HepG2 (cell line): Measurements from ENCODE around the gene SEPTIN3. TPM values are rescaled to one million over a fixed set of nuclear protein-coding genes. Genes with fewer than 3 reads are reported as not detected.

Source experiments
- ATAC-seq: fragments of 200-7000 bp; cut with Tn5 transposase; 3 replicates; pipeline ENCODE4 v1.9.1; 2020; ENCODE audit warnings: mild to moderate bottlenecking, moderate library complexity
- BruUV-seq: library from RNA; stranded (reverse); fragments of 400-500 nt; replicated peaks from 2 replicates; lab custom pipeline; 2021; lab: Mats Ljungman, UMichigan
- CTCF ChIA-PET: fragments of 300-600 bp; formaldehyde crosslinking; extraction: SDS; loops from one replicate; lab custom pipeline; 2021; ENCODE audit warnings: low total read pairs, inconsistent platforms, low intra/inter-chr PET ratio; lab: Yijun Ruan, JAX
- POLR2A ChIA-PET: fragments of 350-600 bp; sonication (Branson Sonifier 250); formaldehyde crosslinking; loops from one replicate; lab custom pipeline; 2020; ENCODE audit warnings: antibody characterized with exemption, inconsistent platforms; lab: Yijun Ruan, JAX
- DNase-seq: peaks from one replicate; pipeline ENCODE4 v3.0.0-alpha.2; 2015; ENCODE audit warnings: low spot score
- FAIRE-seq: peaks from 3 replicates; lab custom pipeline; 2011; peaks lifted over from hg19 to GRCh38; lab: Jason Lieb, UNC
- H2AFZ ChIP-seq: one replicate; pipeline ENCODE4 v1.6.1; 2011; ENCODE audit warnings: low read length, inconsistent platforms
- H3K27ac ChIP-seq: fragments of 300-600 bp; 3 replicates; pipeline ENCODE4 v1.8.0; 2011; ENCODE audit warnings: mixed run types, mild to moderate bottlenecking, mixed read lengths, low read length, inconsistent platforms; ENCODE audit not compliant: insufficient read depth; ENCODE audit errors: extremely low read length
- H3K27me3 ChIP-seq, 2 experiments: fragments of 200-600 bp in 1 of 2; 2 replicates in 1 of 2; 3 replicates in 1 of 2; pipeline versions ENCODE4 v1.6.0 to v1.8.0; 2011; ENCODE audit warnings: low read length in 2 of 2, mild to moderate bottlenecking in 2 of 2, moderate library complexity in 2 of 2, inconsistent platforms in 1 of 2; ENCODE audit not compliant: insufficient read depth in 2 of 2, control insufficient read depth in 1 of 2
- H3K36me3 ChIP-seq, 2 experiments: fragments of 200-600 bp in 1 of 2; replicated peaks in 1 of 2; 2 replicates in 1 of 2; 3 replicates in 1 of 2; pipeline versions ENCODE4 v1.5.1 to v1.8.0; 2011; ENCODE audit warnings: low read length in 2 of 2, inconsistent platforms in 1 of 2; ENCODE audit not compliant: insufficient read depth in 2 of 2, control insufficient read depth in 1 of 2
- H3K4me1 ChIP-seq: 2 replicates; pipeline ENCODE4 v1.5.1; 2012; ENCODE audit warnings: low read length, inconsistent platforms; ENCODE audit not compliant: insufficient read depth
- H3K4me2 ChIP-seq: 2 replicates; pipeline ENCODE4 v1.6.0; 2011; ENCODE audit warnings: low read depth, low read length, inconsistent platforms
- H3K4me3 ChIP-seq, 3 experiments: fragments of 200-600 bp in 1 of 3; sonication (generic), shearing (Covaris generic) in 1 of 3; replicated peaks in 1 of 3; 2 replicates each; pipeline ENCODE4 v1.5.1; 2011 to 2016; ENCODE audit warnings: low read length in 3 of 3, inconsistent platforms in 2 of 3, low read depth in 2 of 3, mild to moderate bottlenecking in 2 of 3, control low read depth in 1 of 3, mixed read lengths in 1 of 3; ENCODE audit not compliant: insufficient read depth in 1 of 3
- H3K79me2 ChIP-seq: one replicate; pipeline ENCODE4 v1.6.1; 2011; ENCODE audit warnings: low read length, inconsistent platforms; ENCODE audit not compliant: insufficient read depth
- H3K9ac ChIP-seq: 2 replicates; pipeline ENCODE4 v1.6.0; 2011; ENCODE audit warnings: mild to moderate bottlenecking, low read depth, low read length, inconsistent platforms; ENCODE audit not compliant: insufficient read depth
- H3K9me3 ChIP-seq: 2 replicates; pipeline ENCODE4 v1.5.1; 2012; ENCODE audit warnings: mild to moderate bottlenecking, low read length
- H4K20me1 ChIP-seq: 2 replicates; pipeline ENCODE4 v1.6.0; 2011; ENCODE audit warnings: inconsistent platforms, mild to moderate bottlenecking, low read length, moderate library complexity; ENCODE audit not compliant: insufficient read depth
- ELK4 ChIP-seq: sonication (generic); formaldehyde crosslinking; IDR thresholded peaks from 2 replicates; pipeline ENCODE4 v1.9.0; 2021; ENCODE audit warnings: missing genetic modification reagents, borderline replicate concordance
- HNRNPL ChIP-seq: fragments of 200-400 bp; formaldehyde crosslinking; IDR thresholded peaks from 2 replicates; pipeline ENCODE4 v1.6.1; 2017; ENCODE audit warnings: mild to moderate bottlenecking, low read depth, low read length
- HNRNPLL ChIP-seq: fragments of 200-400 bp; formaldehyde crosslinking; IDR thresholded peaks from 2 replicates; pipeline ENCODE4 v1.6.1; 2017; ENCODE audit warnings: mild to moderate bottlenecking, low read depth, low read length; ENCODE audit not compliant: poor library complexity, severe bottlenecking
- HOXD1 ChIP-seq: sonication (generic); formaldehyde crosslinking; IDR thresholded peaks from 2 replicates; pipeline ENCODE4 v1.5.0; 2020; ENCODE audit warnings: missing genetic modification reagents
- SIX4 ChIP-seq: sonication (generic); formaldehyde crosslinking; IDR thresholded peaks from 2 replicates; pipeline ENCODE4 v1.4.0; 2020; ENCODE audit warnings: missing genetic modification reagents
- STAT5B ChIP-seq: sonication (generic); formaldehyde crosslinking; IDR thresholded peaks from 2 replicates; pipeline ENCODE4 v1.4.0; 2020; ENCODE audit warnings: missing genetic modification reagents
- ZNF207 ChIP-seq: fragments of 450-650 bp; IDR thresholded peaks from 2 replicates; pipeline ENCODE4 v1.6.1; 2016; ENCODE audit warnings: antibody characterized with exemption, borderline replicate concordance
- ZNF275 ChIP-seq: sonication (generic); formaldehyde crosslinking; IDR thresholded peaks from 2 replicates; pipeline ENCODE4 v1.8.0; 2022; ENCODE audit warnings: missing genetic modification reagents, mild to moderate bottlenecking, inconsistent platforms, borderline replicate concordance
- ZNF501 ChIP-seq: sonication (generic); formaldehyde crosslinking; IDR thresholded peaks from 2 replicates; pipeline ENCODE4 v1.5.1; 2020; ENCODE audit warnings: mild to moderate bottlenecking, moderate library complexity, missing genetic modification reagents
- ZNF75D ChIP-seq: sonication (generic); formaldehyde crosslinking; IDR thresholded peaks from 2 replicates; pipeline ENCODE4 v1.8.1; 2023; ENCODE audit warnings: missing genetic modification reagents, mild to moderate bottlenecking, borderline replicate concordance
- ZNF768 ChIP-seq: sonication (generic); formaldehyde crosslinking; IDR thresholded peaks from 2 replicates; pipeline ENCODE4 v1.4.0; 2020; ENCODE audit warnings: missing genetic modification reagents
- ZNF784 ChIP-seq: sonication (generic); formaldehyde crosslinking; IDR thresholded peaks from 2 replicates; pipeline ENCODE4 v1.5.1; 2020; ENCODE audit warnings: missing genetic modification reagents, mild to moderate bottlenecking, borderline replicate concordance
- ZNF879 ChIP-seq: sonication (generic); formaldehyde crosslinking; IDR thresholded peaks from 2 replicates; pipeline ENCODE4 v1.8.1; 2023; ENCODE audit warnings: missing genetic modification reagents
- WGBS: methylation state at CpG from one replicate; pipeline ENCODE4 v1.1.6; 2017; ENCODE audit warnings: low lambda C conversion rate; 5-methylcytosine and 5-hydroxymethylcytosine counted together
- in situ Hi-C: cut with HindIII; loops from 2 replicates; pipeline ENCODE4 v1.10.0; 2017; ENCODE audit warnings: low pct_unique_long_range_greater_than_20kb; ENCODE audit not compliant: extremely low pct_ligation_motif_present
- intact Hi-C: fragments of 100-400 bp; cut with micrococcal nuclease; formaldehyde crosslinking; loops from one replicate; pipeline ENCODE4 v1.10.0; 2022; ENCODE audit not compliant: unreplicated experiment
- polyA plus RNA-seq, 8 experiments: library from polyadenylated mRNA; depleted of rRNA in 3 of 8; stranded (reverse) in 7 of 8; unstranded in 1 of 8; fragments of >200 nt; fragmentation: Illumina TruSeq in 4 of 8; extraction: Trizol in 4 of 8; gene quantifications; 2 replicates each; pipeline versions ENCODE4 v1.2.1 to v1.2.3, GENCODE V29; 2011 to 2016; ENCODE audit warnings: low read depth in 4 of 8, missing spikeins in 1 of 8, mixed read lengths in 1 of 8; ENCODE audit not compliant: insufficient read depth in 1 of 8
- total RNA-seq, 5 experiments: library from RNA; depleted of rRNA; stranded (reverse); fragments of >200 nt; fragmentation: Illumina TruSeq; extraction: Trizol; gene quantifications; 2 replicates each; pipeline ENCODE4 v1.2.3, GENCODE V29; 2016; ENCODE audit warnings: low read depth in 1 of 5

The SEPTIN3 gene
- total and polyA plus RNA-seq, 2 of the 13 experiments (the other 11 are each of a cell fraction or from before 2014, with no cell fraction given) = 0.04 TPM; not detected in 1

- H3K9me3 ChIP-seq = no peaks in the 10 kb centered on the region
- H3K9ac ChIP-seq = no peak overlapping the region
- no peaks in the 10 kb centered on the region; a peak in 1 of 5 replicates for H3K27me3 ChIP-seq
- TF ChIP-seq HNRNPLL (peak; percentile 1), HOXD1 (CRISPR knock-in tag) (no peak), ZNF207 (no peak), ZNF501 (CRISPR knock-in tag) (0 out of 2 replicates have a peak, but pooled peaks have one; percentile 26)
- TF ChIP-seq, all 625 proteins: peak for 2
- H3K4me2 ChIP-seq = peak overlapping the region; percentile 68
- intact Hi-C loops = loop anchor here (1.0 kb wide), 1 partner anchor 261 kb away; no protein-coding TSS in a partner anchor
- no peak overlapping the region for H2AFZ ChIP-seq
- in situ Hi-C loops = loop anchor here (25.0 kb wide), 1 partner anchor 479 kb away; the partner anchor contains the start of gene NFAM1
- H3K4me3 ChIP-seq = peak overlapping the region in 2 of 3 experiments; percentile 27 to 43; a peak in 2 of 6 replicates
- FAIRE-seq (no peak), DNase-seq (no peak), ATAC-seq (peak; percentile 71)
- no peak overlapping the region for H3K27ac ChIP-seq
- CTCF ChIA-PET = interaction anchor here (0.6 to 1.6 kb wide), 4 partner anchors 135 to 261 kb away, joined by 3 to 15 read pairs (median 4); no protein-coding TSS in a partner anchor
- POLR2A ChIA-PET = no interaction called here
- WGBS = 80% methylated on average over 13 of the region's 23 CpGs
- H3K4me1 ChIP-seq = no peaks in the 10 kb centered on the region
- no peaks in the 10 kb centered on the region for H3K36me3 ChIP-seq
- no peaks in the 10 kb centered on the region for H4K20me1 ChIP-seq
- no peaks in the 10 kb centered on the region for H3K79me2 ChIP-seq
- no TSS peak for BruUV-seq
Measured at GRCh38 chr22:41957941-41958556, 11.2 kb upstream of the SEPTIN3 start.

- in situ Hi-C loops = loop anchor here (25.0 kb wide), 1 partner anchor 474 kb away; the partner anchor contains the start of gene NFAM1
- WGBS = 36% methylated on average over 9 of the region's 9 CpGs
- no peak for TF ChIP-seq SIX4 (CRISPR knock-in tag)
- TF ChIP-seq ZNF879 = no peak
- TF ChIP-seq HNRNPL = no peak
- TF ChIP-seq STAT5B (CRISPR knock-in tag) = no peak
- TF ChIP-seq ZNF768 (CRISPR knock-in tag) = no peak
- no peak for TF ChIP-seq ZNF275 (CRISPR knock-in tag)
- no peak for TF ChIP-seq ZNF75D (CRISPR knock-in tag)
- TF ChIP-seq ELK4 (CRISPR knock-in tag) = no peak
- no peak for TF ChIP-seq ZNF784
Measured at GRCh38 chr22:41963453-41964111, 5.7 kb upstream of the SEPTIN3 start.

More at GRCh38 chr22:41963453-41964111, 5.7 kb upstream of the SEPTIN3 start:
- H3K4me2 ChIP-seq = no peak overlapping the region
- no peaks in the 10 kb centered on the region for H3K36me3 ChIP-seq
- BruUV-seq = no TSS peak
- CTCF ChIA-PET = no interaction called here
- H2AFZ ChIP-seq = no peak overlapping the region
- H3K9ac ChIP-seq = no peak overlapping the region
- H3K79me2 ChIP-seq = no peaks in the 10 kb centered on the region
- DNase-seq = no peak
- no peak overlapping the region for H3K27ac ChIP-seq
- peaks cover 0 to 3% of the 10 kb centered on the region in 2 experiments; a peak in 1 of 5 replicates for H3K27me3 ChIP-seq
- FAIRE-seq = no peak
- no peaks in the 10 kb centered on the region for H3K9me3 ChIP-seq
- H4K20me1 ChIP-seq = no peaks in the 10 kb centered on the region
- no peak overlapping the region for H3K4me3 ChIP-seq
- H3K4me1 ChIP-seq = peaks cover 5% of the 10 kb centered on the region; the same call in 1 of the 2 replicates
- POLR2A ChIA-PET = no interaction called here
- no peak for ATAC-seq
- intact Hi-C loops = no loop called here
